KMS-11 (cell line): ENCODE measurements around the gene SYMPK.

Experiments
- H2AFZ ChIP-seq: fragments of 200-600 bp; sonication (generic); 2 replicates; pipeline ENCODE4 v1.6.1; 2016; ENCODE audit warnings: antibody characterized with exemption, mixed run types, low read depth
- H3K27ac ChIP-seq: fragments of 200-600 bp; sonication (generic); 2 replicates; pipeline ENCODE4 v1.6.1; 2016; ENCODE audit warnings: mild to moderate bottlenecking, mixed run types
- H3K27me3 ChIP-seq: fragments of 200-600 bp; sonication (generic); 2 replicates; pipeline ENCODE4 v1.6.1; 2017; ENCODE audit warnings: mild to moderate bottlenecking, low read depth, mixed run types, moderate library complexity; ENCODE audit not compliant: insufficient read depth
- H3K36me3 ChIP-seq: fragments of 200-600 bp; sonication (generic); 2 replicates; pipeline ENCODE4 v1.6.1; 2017; ENCODE audit warnings: mild to moderate bottlenecking, mixed run types; ENCODE audit not compliant: insufficient read depth
- H3K4me1 ChIP-seq: fragments of 200-600 bp; sonication (generic); 2 replicates; pipeline ENCODE4 v1.6.1; 2016; ENCODE audit warnings: mild to moderate bottlenecking, low read depth, mixed run types; ENCODE audit not compliant: poor library complexity, severe bottlenecking
- H3K4me2 ChIP-seq: fragments of 200-600 bp; sonication (generic); 2 replicates; pipeline ENCODE4 v1.7.0; 2016; ENCODE audit warnings: mild to moderate bottlenecking, mixed run types
- H3K4me3 ChIP-seq: fragments of 200-600 bp; sonication (generic); IDR thresholded peaks from 2 replicates; pipeline ENCODE4 v1.6.1; 2017; ENCODE audit warnings: low read depth, low read length, mixed read lengths; ENCODE audit not compliant: insufficient read depth
- H3K79me2 ChIP-seq: fragments of 200-600 bp; sonication (generic); 2 replicates; pipeline ENCODE4 v1.6.1; 2016; ENCODE audit warnings: low read depth, mixed run types; ENCODE audit not compliant: insufficient read depth
- H3K9ac ChIP-seq: fragments of 200-600 bp; sonication (generic); 2 replicates; pipeline ENCODE4 v1.6.1; 2016; ENCODE audit warnings: mild to moderate bottlenecking, mixed run types
- H4K20me1 ChIP-seq: fragments of 200-600 bp; sonication (generic); 2 replicates; pipeline ENCODE4 v1.6.1; 2016; ENCODE audit warnings: mild to moderate bottlenecking, mixed run types; ENCODE audit not compliant: insufficient read depth
- CTCF ChIP-seq: fragments of 200-600 bp; sonication (generic); conservative IDR thresholded peaks from 2 replicates; pipeline ENCODE4 v1.6.1; 2017; ENCODE audit warnings: low read depth, mild to moderate bottlenecking, antibody characterized with exemption, low read length, moderate library complexity, mixed read lengths

Gene SYMPK

GRCh38 chr19:45773384-45773783, 89.6 kb downstream of the SYMPK start:
- no peaks in the 10 kb centered on the region for H3K79me2 ChIP-seq
- no peak overlapping the region for H3K9ac ChIP-seq
- no peak for TF ChIP-seq CTCF
- no peaks in the 10 kb centered on the region for H3K27me3 ChIP-seq
- no peak overlapping the region for H3K27ac ChIP-seq
- no peaks in the 10 kb centered on the region for H3K36me3 ChIP-seq
- peaks cover 12% of the 10 kb centered on the region for H3K4me1 ChIP-seq
- H3K4me2 ChIP-seq = no peak overlapping the region
- H2AFZ ChIP-seq = no peak overlapping the region
- no peaks in the 10 kb centered on the region for H4K20me1 ChIP-seq
- no peak overlapping the region for H3K4me3 ChIP-seq

- Histone ChIP-seq H2AFZ (no peak overlapping the region), H3K4me1 (peaks cover 12% of the 10 kb centered on the region), H3K27me3 (no peaks in the 10 kb centered on the region), H3K27ac (no peak overlapping the region), H3K79me2 (no peaks in the 10 kb centered on the region), H3K4me2 (no peak overlapping the region), H3K36me3 (no peaks in the 10 kb centered on the region), H3K9ac (no peak overlapping the region), H4K20me1 (no peaks in the 10 kb centered on the region), H3K4me3 (no peak overlapping the region)
- no peak for TF ChIP-seq CTCF
Measured at GRCh38 chr19:45772912-45773311, 90.0 kb downstream of the SYMPK start.

GRCh38 chr19:45772130-45772840, 90.7 kb downstream of the SYMPK start:
- Histone ChIP-seq H4K20me1 (no peaks in the 10 kb centered on the region), H3K4me3 (no peak overlapping the region), H3K36me3 (no peaks in the 10 kb centered on the region), H3K27ac (no peak overlapping the region), H3K79me2 (no peaks in the 10 kb centered on the region), H2AFZ (no peak overlapping the region), H3K4me1 (peaks cover 16% of the 10 kb centered on the region), H3K9ac (no peak overlapping the region), H3K4me2 (no peak overlapping the region), H3K27me3 (peaks cover 5% of the 10 kb centered on the region)
- no peak for TF ChIP-seq CTCF

GRCh38 chr19:45771311-45771933, 91.5 kb downstream of the SYMPK start:
- H2AFZ ChIP-seq = no peak overlapping the region
- no peak for TF ChIP-seq CTCF
- peak overlapping the region; percentile 98; the same call in 1 of the 2 replicates for H3K4me2 ChIP-seq
- H4K20me1 ChIP-seq = no peaks in the 10 kb centered on the region
- H3K27me3 ChIP-seq = peaks cover 6% of the 10 kb centered on the region
- no peaks in the 10 kb centered on the region for H3K36me3 ChIP-seq
- H3K27ac ChIP-seq = no peak overlapping the region
- no peaks in the 10 kb centered on the region for H3K79me2 ChIP-seq
- no peak overlapping the region for H3K4me3 ChIP-seq
- H3K4me1 ChIP-seq = peaks cover 17% of the 10 kb centered on the region
- H3K9ac ChIP-seq = no peak overlapping the region
